Measurements from ENCODE around the gene PRKAG2.

The PRKAG2 gene

DNA sequence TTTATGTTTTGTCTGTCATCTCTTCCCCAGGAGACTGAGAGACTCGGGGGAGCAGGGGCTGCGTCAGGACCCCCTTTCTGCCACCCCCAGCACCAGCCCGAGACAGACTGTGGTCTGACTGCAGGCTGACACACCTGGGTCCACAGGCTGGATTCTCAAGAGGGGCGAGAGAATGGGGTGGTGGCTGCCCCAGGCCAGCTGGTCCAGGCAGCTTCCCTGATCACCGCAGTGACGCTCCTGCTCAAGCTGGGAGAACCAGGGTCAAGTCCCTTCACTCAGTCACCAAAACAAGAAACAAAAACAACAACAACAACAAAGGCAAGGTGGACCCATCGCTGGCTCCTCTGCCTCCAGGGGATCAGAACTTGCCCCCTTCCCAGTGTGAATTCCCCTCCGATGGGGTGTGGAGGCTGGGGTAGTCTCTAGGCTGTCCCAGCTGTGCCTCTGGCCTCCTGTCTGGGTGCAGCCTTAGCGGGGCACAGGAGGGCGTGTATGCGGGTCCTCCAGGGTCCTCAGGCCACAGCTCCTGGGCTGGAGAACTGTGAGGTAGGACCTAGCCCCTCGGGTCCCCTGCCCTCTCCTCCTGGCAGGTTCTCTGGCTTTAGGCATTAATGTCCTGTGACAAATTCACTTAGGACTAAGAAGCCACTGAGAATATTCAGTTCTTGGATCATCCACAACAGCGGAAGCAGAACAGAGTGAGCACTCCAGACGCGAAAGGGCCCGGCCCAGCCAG is 40.6 kb downstream of the PRKAG2 start:
- DNase-seq (ENCODE audit: low spot score) = no peak
- CTCF ChIA-PET = no interaction called here
- TF ChIP-seq, protein P1, sequence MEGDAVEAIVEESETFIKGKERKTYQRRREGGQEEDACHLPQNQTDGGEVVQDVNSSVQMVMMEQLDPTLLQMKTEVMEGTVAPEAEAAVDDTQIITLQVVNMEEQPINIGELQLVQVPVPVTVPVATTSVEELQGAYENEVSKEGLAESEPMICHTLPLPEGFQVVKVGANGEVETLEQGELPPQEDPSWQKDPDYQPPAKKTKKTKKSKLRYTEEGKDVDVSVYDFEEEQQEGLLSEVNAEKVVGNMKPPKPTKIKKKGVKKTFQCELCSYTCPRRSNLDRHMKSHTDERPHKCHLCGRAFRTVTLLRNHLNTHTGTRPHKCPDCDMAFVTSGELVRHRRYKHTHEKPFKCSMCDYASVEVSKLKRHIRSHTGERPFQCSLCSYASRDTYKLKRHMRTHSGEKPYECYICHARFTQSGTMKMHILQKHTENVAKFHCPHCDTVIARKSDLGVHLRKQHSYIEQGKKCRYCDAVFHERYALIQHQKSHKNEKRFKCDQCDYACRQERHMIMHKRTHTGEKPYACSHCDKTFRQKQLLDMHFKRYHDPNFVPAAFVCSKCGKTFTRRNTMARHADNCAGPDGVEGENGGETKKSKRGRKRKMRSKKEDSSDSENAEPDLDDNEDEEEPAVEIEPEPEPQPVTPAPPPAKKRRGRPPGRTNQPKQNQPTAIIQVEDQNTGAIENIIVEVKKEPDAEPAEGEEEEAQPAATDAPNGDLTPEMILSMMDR (conservative IDR thresholded peaks at IDR 0.05; ENCODE audit: low read depth) = no peak
- POLR2A ChIA-PET (ENCODE audit: low non-redundant PET) = no interaction called here
- H3K27ac ChIP-seq = no peak overlapping the region

DNA sequence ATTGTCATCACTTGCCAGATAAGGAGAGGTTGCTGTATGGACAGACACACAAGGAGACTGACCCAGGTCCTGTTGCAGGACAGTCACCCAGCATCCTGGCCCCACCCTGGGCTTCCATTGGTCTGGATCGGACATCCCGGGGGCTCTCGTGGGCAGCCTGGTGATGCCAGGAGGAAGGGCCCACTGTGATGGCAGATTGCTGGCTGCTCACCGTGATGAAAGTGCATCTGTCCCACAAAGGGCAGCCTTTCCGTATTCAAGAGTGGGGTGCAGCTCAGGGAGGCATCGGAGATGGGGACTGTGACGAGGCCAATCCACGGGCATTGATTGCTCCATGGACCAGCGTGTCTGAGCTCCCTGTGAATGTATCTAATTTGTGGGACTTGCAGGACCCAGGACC is 41.3 kb downstream of the PRKAG2 start:
- CTCF ChIA-PET = no interaction called here

DNA sequence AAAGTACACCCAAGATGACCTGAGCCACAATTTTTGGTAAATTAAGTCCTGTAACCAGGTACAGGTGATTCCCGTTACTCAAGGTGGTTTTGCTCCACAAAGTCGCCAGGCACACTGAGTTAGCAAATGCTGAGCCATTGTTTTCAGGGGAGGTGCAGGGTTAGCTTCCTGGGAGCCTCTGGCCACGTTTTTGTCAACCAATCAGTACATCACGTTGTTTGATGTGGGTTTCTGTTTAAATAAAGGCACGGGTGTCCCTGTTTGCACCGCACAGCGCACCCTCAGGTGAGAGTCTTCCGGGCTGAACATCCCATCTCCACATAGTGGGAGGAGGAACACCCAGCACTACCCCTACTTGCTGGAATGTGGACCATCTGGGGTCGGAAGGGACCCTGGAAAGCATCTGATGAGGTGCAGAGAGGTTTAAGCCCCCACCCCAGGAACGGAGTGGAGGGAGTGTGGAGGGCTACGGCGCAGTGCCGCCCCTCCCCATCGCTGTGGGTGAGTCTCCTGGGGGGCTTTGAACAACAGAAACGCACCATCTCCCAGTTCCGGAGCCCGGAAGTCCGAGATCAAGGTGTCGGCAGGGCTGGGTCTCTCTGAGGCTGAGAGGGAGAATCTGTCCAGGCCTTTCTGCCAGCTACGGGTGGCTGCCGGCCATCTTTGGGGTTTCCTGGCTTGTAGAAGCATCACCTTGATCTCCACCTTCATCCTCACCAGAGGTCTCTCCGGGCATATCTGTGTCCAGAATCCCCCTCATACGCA is 42.5 kb downstream of the PRKAG2 start:
- CTCF ChIA-PET = interaction anchor here (0.6 kb wide), 1 partner anchor 11 kb away, joined by 3 read pairs; no protein-coding TSS in a partner anchor
- TF ChIP-seq, protein P1 (conservative IDR thresholded peaks at IDR 0.05; ENCODE audit: low read depth) = no peak
- H3K27ac ChIP-seq = no peak overlapping the region
- POLR2A ChIA-PET (ENCODE audit: low non-redundant PET) = no interaction called here
- no peak for DNase-seq (ENCODE audit: low spot score)

More for the DNA sequence above, 41.3 kb downstream of the PRKAG2 start:
- DNase-seq (ENCODE audit: low spot score) = no peak
- TF ChIP-seq, protein P1 (conservative IDR thresholded peaks at IDR 0.05; ENCODE audit: low read depth) = no peak
- H3K27ac ChIP-seq = no peak overlapping the region
- POLR2A ChIA-PET (ENCODE audit: low non-redundant PET) = no interaction called here

DNA sequence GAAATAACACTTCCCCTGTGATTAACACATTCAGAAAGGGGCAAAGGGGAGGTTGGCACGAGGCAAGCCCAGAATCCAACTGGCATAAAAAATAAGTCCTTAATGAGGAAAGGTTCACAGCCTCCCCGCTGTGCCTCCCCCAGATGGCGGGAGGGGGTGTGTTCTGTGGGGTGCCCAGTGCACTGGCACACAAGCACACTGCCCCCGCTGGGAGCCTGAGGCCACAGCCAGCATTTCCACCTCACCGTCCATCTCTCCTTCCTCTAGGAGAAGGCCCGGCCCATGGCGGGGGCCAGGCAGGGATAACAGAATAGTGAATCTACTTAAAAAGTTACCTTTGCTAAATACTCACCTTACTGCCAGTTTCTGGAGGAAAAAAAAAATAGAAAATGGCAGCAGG is 43.2 kb downstream of the PRKAG2 start:
- DNase-seq (ENCODE audit: low spot score) = no peak
- no peak overlapping the region for H3K27ac ChIP-seq
- ChIA-PET POLR2A (ENCODE audit: low non-redundant PET) (no interaction called here), CTCF (no interaction called here)
- TF ChIP-seq, protein P1 (conservative IDR thresholded peaks at IDR 0.05; ENCODE audit: low read depth) = no peak

DNA sequence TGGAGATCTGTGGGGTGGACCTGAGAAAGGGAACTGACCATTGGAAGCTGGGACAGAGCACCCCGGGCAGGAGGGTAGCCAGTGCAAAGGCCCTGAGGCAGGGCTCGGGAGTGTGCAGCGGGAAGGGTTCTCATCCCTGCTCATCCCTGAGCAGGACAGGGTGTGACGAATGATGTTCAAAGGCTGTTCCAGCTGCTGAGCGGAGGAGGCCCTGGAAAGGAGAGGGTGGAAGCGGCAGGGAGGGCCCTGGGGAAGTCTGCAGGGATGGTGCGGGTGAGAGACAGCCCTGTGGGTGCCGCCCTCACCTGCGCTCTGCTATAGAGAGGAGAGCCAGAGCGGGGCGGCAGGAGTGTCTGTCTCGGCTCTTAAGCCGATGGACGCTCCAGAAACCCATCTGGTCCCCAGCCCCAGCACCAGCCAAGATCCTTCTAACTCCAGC is 43.7 kb downstream of the PRKAG2 start:
- POLR2A ChIA-PET (ENCODE audit: low non-redundant PET) = no interaction called here
- CTCF ChIA-PET = no interaction called here
- no peak overlapping the region for H3K27ac ChIP-seq
- no peak for DNase-seq (ENCODE audit: low spot score)
- TF ChIP-seq, protein P1 (conservative IDR thresholded peaks at IDR 0.05; ENCODE audit: low read depth) = no peak

DNA sequence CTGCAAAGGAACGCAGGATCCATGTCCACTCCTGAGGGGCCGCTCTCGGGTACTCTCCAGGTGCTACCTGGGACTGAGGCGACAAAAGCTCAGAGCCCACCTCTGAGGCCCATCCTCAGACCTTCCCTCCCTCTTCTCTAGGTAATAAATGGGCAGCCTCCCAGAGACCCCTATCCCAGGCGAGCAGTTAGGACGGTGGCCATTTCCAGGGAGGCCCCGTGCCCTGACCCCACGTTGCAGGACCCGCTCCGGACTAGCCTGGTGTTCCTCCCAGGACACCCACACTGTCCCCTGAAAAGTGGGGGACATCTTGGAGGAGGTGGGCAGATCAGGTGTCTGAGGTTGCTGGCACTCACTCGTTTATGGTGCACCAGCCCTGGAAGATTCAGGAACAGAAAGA is 44.3 kb downstream of the PRKAG2 start:
- no peak for DNase-seq (ENCODE audit: low spot score)
- no peak overlapping the region for H3K27ac ChIP-seq
- TF ChIP-seq, protein P1 (conservative IDR thresholded peaks at IDR 0.05; ENCODE audit: low read depth) = no peak
- ChIA-PET POLR2A (ENCODE audit: low non-redundant PET) (no interaction called here), CTCF (no interaction called here)

Measured in RWPE1 (cell line).